Calu3 (cell line): ENCODE results near the gene ADPRHL1. TPM values are rescaled to one million over a fixed set of nuclear protein-coding genes. Genes with fewer than 3 reads are reported as not detected.

Experiments used
- BruUV-seq: library from RNA; stranded (reverse); fragments of 400-500 nt; replicated peaks from 2 replicates; lab custom pipeline; 2021; lab: Mats Ljungman, UMichigan
- CTCF ChIA-PET: fragments of 300-600 bp; sonication (Branson Sonifier 250); formaldehyde crosslinking; loops from one replicate; lab custom pipeline; 2022; ENCODE audit warnings: antibody characterized with exemption; lab: Charles Lee
- DNase-seq: peaks from one replicate; pipeline ENCODE4 v3.0.0; 2022
- H3K27ac Mint-ChIP-seq: one replicate; pipeline ENCODE4 v1.8.0; 2022; ENCODE audit warnings: mixed read lengths; ENCODE audit not compliant: unreplicated experiment
- H3K27me3 Mint-ChIP-seq: one replicate; pipeline ENCODE4 v1.8.0; 2022; ENCODE audit warnings: mixed read lengths; ENCODE audit not compliant: unreplicated experiment
- H3K36me3 Mint-ChIP-seq: one replicate; pipeline ENCODE4 v1.8.0; 2022; ENCODE audit warnings: mild to moderate bottlenecking, moderate library complexity, mixed read lengths; ENCODE audit not compliant: insufficient read depth, unreplicated experiment
- H3K4me1 Mint-ChIP-seq: one replicate; pipeline ENCODE4 v1.8.0; 2022; ENCODE audit warnings: mild to moderate bottlenecking, low read depth, mixed read lengths; ENCODE audit not compliant: unreplicated experiment
- H3K4me3 Mint-ChIP-seq: one replicate; pipeline ENCODE4 v1.8.0; 2022; ENCODE audit warnings: mild to moderate bottlenecking, low read depth, moderate library complexity, mixed read lengths; ENCODE audit not compliant: unreplicated experiment
- H3K9me3 Mint-ChIP-seq: one replicate; pipeline ENCODE4 v1.8.0; 2022; ENCODE audit warnings: low read depth, mixed read lengths; ENCODE audit not compliant: unreplicated experiment
- CTCF ChIP-seq: fragments of 200-600 bp; IDR thresholded peaks from one replicate; pipeline ENCODE4 v1.8.0; 2022; ENCODE audit warnings: antibody characterized with exemption; ENCODE audit not compliant: unreplicated experiment
- intact Hi-C: fragments of 100-400 bp; cut with micrococcal nuclease; formaldehyde crosslinking; loops from one replicate; pipeline ENCODE4 v1.10.0; 2022; ENCODE audit not compliant: unreplicated experiment
- total RNA-seq: library from RNA; stranded (reverse); gene quantifications from 2 replicates; pipeline ENCODE4 v1.2.3, GENCODE V29; 2022

The ADPRHL1 gene
- total RNA-seq, 1 experiment from 2014 or later, result 2.0 TPM

- no peaks in the 10 kb centered on the region for H3K36me3 Mint-ChIP-seq
- CTCF ChIA-PET, result no interaction called here
- no peaks in the 10 kb centered on the region for H3K9me3 Mint-ChIP-seq
- intact Hi-C loops, result no loop called here
- no peak overlapping the region for H3K4me3 Mint-ChIP-seq
- no peak for DNase-seq
- H3K27ac Mint-ChIP-seq, result no peak overlapping the region
- H3K27me3 Mint-ChIP-seq, result no peaks in the 10 kb centered on the region
- no peaks in the 10 kb centered on the region for H3K4me1 Mint-ChIP-seq
- no peak for TF ChIP-seq CTCF
- no TSS peak for BruUV-seq
These were observed 26.7 kb downstream of the ADPRHL1 start for GRCh38 chr13:113426591-113426986.

- Mint-ChIP-seq H3K27ac (no peak overlapping the region), H3K9me3 (no peaks in the 10 kb centered on the region), H3K4me1 (no peaks in the 10 kb centered on the region), H3K27me3 (no peaks in the 10 kb centered on the region), H3K36me3 (no peaks in the 10 kb centered on the region), H3K4me3 (no peak overlapping the region)
- CTCF ChIA-PET, result no interaction called here
- BruUV-seq, result no TSS peak
- DNase-seq, result no peak
- intact Hi-C loops, result no loop called here
- no peak for TF ChIP-seq CTCF
These were observed 27.2 kb downstream of the ADPRHL1 start for GRCh38 chr13:113425941-113426590.

- Mint-ChIP-seq H3K9me3 (no peaks in the 10 kb centered on the region), H3K4me1 (no peaks in the 10 kb centered on the region), H3K27me3 (no peaks in the 10 kb centered on the region), H3K4me3 (no peak overlapping the region), H3K36me3 (no peaks in the 10 kb centered on the region), H3K27ac (no peak overlapping the region)
- no peak for TF ChIP-seq CTCF
- no peak for DNase-seq
- CTCF ChIA-PET, result interaction anchor here (0.5 kb wide), 1 partner anchor 154 kb away, joined by 4 read pairs; no protein-coding TSS in a partner anchor
- no TSS peak for BruUV-seq
- intact Hi-C loops, result no loop called here
These were observed 29.6 kb downstream of the ADPRHL1 start for GRCh38 chr13:113423520-113424163.

- Mint-ChIP-seq H3K27me3 (no peaks in the 10 kb centered on the region), H3K4me3 (no peak overlapping the region), H3K27ac (no peak overlapping the region), H3K36me3 (no peaks in the 10 kb centered on the region), H3K4me1 (no peaks in the 10 kb centered on the region), H3K9me3 (no peaks in the 10 kb centered on the region)
- CTCF ChIA-PET, result interaction anchor here (0.5 kb wide), 1 partner anchor 153 kb away, joined by 4 read pairs; no protein-coding TSS in a partner anchor
- no TSS peak for BruUV-seq
- intact Hi-C loops, result no loop called here
- no peak for DNase-seq
- TF ChIP-seq CTCF, result no peak
These were observed 30.3 kb downstream of the ADPRHL1 start for GRCh38 chr13:113422807-113423519.
